Stimulated activated CD8-positive, alpha-beta memory T cell treated with anti-CD3 and anti-CD28 coated beads, Interleukin-15, amount 100 ng/mL, for 24 hours (primary cell): ENCODE measurements around the gene MGARP.

Experiments
- DNase-seq: peaks from one replicate; pipeline ENCODE4 v3.0.0-alpha.2; 2020; ENCODE audit warnings: low read depth

MGARP gene

DNA sequence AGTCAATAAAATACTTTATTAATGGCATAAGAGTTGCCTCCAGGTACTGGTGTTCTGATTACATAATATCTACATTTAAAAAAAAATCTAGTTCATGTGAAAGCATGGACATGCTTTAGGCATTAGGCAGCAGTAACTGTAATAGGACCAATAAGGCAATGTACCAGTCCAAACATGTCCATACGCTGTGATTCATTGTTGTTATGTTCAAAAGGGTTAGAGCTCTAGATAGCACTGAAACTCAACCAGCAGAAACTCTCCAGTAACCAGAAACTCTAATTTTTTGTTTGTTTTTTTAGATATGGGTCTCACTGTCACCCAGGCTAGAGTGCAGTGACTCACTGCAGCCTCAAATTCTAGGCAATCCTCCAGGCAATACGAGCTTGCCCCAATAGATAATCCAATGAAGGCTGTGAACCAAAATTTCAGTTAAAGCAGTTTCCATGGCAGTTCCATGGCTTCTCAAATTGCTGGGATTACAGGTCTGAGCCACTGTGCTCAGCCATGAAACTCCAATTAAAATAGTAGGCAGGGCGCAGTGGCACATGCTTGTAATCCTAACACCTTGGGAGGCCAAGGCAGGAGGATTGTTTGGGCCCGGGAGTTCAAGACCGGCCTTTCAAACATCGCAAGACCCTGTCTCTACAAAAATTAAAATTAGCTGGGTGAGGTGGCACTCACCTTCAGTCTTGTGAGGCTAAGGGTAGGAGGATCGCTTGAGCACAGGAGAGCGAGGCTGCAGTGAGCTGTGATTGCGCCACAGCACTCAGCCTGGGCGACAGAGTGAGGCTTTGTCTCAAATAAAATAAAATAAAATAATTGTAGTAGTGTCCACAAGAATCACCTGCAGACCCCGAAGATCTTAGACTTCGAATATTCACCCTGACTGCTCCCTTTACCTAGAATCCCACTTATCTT is 36.3 kb downstream of the MGARP start:
- DNase-seq = no peak

DNA sequence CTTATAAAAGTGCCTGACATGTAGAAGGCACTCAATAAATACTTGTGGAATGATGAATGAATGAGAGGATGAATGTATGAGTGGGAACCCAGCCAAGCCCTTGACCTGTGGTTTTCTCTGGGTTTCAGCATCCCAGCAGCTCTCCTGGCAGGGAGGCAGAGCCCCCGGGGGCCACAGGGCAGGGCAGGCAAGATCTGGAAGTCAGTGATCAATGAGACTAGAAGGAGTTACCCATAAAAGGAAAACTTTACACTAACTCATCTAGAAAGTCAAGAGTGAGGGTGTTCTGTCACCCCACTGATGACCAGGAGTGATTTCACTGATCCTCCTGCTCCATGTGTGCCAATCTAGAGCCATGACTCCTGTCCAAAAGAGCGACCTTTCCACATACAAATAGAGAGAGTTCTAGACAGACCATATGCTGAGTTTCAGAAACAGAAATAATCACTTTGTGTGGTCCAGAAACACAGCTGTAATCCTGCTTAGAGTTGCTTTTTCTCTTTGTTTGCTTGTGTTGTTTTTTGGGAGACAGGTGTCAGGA is 37.4 kb downstream of the MGARP start:
- DNase-seq = no peak

DNA sequence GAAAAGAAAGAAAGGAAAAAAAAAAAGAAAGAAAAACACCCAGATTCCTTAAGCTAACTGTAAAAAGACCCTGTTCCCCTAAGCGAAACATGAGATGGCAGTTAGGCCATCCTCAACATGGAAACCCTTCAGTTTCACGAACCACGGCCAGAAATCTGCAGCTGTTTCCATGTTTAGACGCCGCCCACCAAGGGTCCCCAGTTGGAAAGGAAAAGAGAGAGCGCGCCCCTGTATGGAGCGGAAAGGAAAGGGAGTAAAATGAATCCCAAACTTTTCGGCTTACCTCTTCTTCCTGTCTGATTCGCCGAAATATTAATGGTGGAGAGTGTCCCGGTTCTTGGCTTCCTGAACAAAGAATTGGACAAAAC is 38.3 kb downstream of the MGARP start:
- DNase-seq = no peak

DNA sequence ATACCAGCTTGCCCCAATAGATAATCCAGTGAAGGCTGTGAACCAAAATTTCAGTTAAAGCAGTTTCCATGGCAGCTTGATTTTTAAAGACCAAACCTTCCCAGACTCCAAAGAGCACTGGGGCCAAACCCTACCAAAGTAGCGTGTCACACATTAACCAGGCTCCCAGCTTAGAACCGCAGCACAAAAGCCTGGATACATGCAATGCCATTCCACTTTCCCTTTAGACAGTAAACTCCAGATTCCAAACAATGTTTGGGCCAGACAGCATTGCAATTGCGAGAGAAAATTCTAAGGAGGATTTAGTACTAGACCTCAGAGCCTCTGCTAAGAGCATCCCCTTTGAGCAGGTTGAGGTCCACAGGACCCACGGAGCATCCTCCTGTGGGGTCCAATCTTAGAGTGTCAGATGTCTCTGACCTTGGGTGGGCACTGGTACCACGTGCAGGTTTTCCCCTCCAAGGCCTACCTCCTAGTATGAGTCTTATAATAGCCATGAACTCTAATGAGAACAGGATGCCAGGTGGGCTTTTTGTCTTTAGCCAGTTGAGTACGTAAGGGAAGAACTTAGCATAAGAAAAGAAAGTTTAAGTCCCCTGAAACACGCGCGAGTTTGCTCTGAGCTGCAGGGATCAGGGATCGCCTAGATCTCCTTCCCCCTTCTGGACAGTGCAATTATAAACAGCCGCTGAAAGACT is 38.8 kb downstream of the MGARP start:
- no peak for DNase-seq

DNA sequence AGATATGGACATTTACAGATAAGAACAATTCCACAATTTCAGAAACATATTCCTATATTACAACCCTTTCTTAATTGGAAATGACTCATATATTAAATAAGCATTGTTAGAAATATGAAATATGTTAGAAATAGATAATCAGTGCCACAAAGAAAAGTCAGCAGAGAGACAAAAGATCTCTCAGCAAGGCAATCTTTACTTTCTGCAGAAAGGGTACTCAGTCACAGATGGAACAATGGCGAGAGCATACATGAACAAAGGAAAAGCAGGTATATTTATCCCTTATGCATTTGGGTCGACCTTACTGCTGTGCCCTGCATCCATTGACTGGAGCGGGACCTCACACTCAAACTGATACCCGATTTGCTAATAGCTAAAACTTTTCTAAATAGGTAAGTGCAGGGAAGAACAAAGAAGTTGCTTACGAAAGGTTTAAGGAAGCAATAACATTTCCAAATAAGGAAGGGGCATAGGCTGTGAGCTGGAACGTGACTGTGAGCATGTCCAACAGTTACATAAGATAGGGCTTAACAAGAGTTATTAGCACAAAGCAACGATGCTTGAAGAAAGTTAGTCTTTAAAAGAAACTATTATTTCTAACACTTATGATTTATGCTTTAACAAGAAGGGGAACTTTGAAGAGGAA is 40.8 kb downstream of the MGARP start:
- no peak for DNase-seq

DNA sequence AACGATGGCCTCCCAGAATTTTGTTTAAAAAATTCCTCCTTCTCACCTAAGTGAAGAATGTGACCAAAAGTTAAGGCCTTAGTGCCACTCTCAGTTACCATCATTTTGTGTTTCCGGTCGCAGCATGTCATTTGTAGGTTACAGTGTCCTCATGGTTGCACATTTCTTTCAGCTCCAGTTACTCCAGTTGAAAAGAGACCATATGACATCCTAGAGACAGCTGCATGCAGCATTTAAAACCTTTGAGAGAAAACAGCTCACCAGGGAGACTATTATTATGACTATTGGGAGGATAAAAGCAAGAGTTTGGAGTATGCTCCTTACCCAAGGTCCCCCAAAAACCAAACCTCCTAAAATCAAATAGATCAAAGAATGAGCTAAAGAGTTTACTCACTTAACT is 45.8 kb downstream of the MGARP start:
- no peak for DNase-seq

DNA sequence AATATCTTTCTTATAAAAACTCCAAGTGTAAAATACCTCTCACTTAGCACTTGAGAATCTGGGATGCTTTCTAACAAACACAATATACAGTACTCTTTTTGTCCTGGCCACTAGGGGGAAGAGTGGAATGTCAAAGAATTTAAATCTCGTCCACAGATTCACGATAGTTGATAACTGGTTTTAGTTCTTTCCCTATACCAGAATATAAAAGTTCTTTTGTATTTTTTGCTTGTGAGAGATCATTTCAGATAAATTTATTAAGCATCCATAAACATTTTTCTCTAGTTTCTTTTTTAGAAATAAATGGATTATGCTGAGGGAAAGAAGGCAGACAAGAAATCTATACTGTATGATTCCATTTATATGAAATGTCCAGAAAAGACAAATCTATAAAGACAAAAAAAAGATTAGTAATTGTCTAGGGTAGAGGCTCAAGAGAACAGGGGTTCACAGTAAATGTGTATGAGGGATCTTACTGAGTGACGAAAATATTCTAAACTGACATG is 50.4 kb downstream of the MGARP start:
- DNase-seq = no peak

DNA sequence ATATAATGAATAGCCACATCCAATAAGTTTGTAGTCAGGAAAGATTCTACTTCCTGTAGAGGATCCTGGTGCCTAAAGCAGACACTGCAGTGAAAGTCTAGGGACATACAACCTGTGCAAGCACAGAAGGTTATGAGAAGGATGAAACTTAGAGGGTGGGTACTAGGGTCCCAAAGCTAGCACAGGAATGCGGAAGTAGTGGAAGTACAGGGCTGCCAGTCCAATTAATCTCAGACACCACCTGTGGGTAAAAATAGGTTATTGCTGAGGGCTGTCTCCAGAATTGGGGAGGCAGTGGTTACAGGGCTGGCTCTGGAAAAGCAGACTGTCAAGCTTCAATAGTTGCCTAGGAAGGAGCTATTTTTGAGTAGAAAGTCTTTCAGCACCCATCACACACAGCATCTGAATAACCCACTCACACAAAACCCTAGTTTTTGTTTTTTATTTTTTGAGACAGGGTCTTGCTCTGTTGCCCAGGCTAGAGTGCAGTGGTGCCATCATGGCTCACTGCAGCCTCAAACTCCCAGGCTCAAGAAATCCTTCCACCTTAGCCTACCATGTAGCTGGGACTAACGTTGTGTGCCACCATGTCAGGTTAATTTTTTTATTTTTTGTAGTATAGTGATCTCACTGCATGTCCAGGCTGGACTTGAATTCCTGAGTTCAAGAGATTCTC is 52.2 kb downstream of the MGARP start:
- no peak for DNase-seq

DNA sequence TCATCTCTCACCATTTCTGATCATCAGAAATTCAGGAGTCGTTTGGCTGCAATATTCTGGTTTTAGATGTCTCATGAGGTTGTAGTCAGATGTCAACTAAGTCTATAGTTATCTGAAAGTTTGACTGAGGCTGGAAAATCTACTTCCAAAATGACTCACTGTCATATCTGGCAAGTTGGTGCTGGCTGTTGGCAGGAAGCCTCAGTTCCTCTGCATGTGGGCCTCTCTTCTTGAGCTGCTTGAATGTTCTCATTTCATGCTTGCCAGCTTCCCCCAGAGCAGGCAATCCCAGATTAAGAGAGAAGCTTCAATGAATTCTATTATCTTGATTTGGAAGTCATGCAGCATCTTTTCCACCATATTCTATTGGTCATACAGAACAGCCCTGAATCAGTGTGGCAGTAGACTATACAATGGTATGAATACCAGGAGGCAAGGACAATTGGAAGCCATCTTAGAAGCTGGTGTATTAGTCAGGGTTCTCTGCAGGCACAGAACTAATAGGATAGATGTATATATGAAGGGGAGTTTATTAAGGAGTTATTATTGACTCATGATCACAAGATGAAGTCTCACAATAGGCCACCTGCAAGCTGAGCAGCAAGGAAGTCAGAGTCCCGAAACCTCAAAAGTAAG is 56.2 kb downstream of the MGARP start:
- DNase-seq = no peak

DNA sequence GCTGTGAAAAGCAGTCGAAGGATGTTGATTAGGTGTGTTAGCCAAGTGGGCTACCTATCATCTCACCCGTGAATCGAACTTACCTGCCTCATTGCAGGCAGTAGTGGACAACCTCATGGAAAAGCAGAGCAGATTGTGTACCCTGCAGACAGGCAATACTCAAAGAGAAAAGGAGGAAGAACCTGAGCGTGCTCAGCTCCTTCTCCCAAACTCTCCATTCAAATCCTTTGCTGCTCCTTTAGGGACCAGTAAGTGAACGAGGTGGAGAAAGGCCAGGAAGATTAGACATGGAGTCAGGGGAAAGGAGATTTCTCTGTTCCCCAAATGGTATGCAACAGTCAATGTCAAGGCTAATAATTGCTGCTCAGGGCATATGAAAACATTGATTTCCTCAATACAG is 57.8 kb downstream of the MGARP start:
- DNase-seq = no peak

DNA sequence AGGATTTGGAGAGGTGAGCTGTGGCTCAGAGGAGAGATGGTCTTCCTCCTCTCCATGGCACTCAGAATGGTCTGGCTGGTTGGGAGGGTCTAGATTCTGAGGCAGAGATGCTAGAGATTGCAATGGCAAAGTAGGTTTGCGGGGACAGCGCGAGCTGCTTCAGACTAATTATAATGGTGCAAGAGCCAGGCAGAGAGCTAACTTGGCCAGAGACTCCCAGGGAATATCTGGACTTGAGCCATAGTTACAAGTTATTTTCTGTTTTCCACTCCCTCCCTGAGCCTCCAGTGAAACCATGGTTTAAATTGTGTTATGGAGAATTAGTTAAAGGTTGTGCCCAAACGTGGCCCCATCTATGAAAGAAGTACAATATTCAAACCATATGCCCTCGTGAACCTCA is 58.3 kb downstream of the MGARP start:
- no peak for DNase-seq

DNA sequence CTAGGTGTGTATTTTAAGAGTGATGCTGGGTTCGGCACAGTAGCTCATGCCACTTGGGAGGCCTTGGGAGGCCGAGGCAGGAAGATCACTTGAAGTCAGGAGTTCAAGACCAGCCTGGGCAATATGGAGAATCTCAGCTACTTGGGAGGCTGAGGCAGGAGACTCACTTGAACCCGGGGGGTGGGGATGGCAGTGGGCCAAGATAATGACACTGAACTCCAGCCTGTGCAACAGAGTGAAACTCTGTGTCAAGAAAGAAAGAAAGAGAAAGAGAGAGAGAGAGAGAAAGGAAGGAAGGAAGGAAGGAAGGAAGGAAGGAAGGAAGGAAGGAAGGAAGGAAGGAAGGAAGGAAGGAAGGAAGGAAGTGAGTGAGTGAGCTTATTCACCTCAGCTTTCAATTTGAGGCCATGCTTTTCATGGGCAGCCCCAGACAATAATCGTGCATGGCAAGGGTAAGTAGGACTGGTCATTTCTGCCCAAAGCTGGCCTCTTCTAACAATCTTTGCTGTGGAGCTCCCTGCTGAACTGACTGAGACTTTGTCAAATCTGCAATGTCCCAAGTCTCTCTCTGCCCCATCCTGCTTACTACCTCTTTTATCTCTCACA is 60.5 kb downstream of the MGARP start:
- DNase-seq = no peak
